Measurements from ENCODE around the gene GSK3B.
"Not testable (repeated sequence)": the region's sequence is repeated elsewhere in the genome, so short reads cannot be mapped to it uniquely, and the experiment has no call there.

The GSK3B gene

GRCh38 chr3:120005741-120006140 is 88.5 kb downstream of the GSK3B start:
- not testable (repeated sequence) for DNase-seq (ENCODE audit: low spot score)

- not testable (repeated sequence) for DNase-seq (ENCODE audit: low spot score)
Observed at GRCh38 chr3:120004008-120004498, 90.2 kb downstream of the GSK3B start.

DNA sequence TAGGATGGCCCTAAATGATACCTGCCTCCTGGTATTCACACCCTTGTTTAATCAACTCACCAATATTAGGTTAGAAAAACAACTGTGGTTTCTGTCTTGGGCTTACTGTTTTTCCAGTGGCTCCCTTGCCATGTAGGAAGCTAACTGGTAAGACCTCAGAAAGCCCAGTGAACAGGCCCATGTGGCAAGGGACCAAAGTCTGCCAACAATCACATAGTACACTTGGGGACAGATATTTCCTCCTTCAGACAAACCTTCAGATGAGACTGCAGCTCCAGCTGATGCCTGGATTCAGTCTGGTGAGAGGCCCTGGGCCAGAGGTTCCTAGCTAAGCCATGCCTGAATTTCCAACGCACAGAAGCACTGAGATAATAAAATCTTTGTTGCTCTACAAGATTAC is 96.1 kb downstream of the GSK3B start:
- no peak for DNase-seq (ENCODE audit: low spot score)

- DNase-seq (ENCODE audit: low spot score), result no peak
Observed at GRCh38 chr3:119990888-119991287, 103.4 kb downstream of the GSK3B start.

DNA sequence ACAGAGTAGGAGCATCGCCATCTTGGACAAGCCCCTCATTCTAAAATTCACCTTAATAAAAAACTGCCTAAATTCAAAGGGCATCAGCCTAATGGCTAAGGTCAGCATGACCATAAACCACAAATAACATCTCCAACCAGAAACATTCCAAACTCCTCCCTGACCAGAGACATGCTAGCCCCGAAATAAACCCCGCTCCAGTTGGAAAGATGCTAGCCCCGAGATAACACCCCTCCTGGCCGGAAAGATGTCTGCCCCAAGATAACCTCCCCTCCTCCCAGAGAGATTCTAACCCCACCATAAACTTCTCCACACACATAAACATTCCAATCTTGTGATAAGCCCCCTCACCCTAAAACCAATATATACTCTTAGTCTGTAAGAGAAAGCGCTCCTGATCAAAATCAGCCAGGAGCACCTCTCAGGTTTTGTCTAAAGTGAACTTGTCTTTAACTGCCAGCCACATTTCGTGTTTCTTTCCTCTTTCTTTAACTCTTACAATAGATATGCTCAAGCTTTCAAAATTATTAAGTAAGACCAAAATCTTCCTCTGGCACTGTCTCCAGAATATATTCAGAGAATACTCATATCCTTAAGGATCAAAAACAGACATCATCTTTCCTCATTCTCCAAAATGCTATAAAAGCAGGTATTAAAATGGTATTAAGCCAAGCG is 104.1 kb downstream of the GSK3B start:
- no peak for DNase-seq (ENCODE audit: low spot score)

DNA sequence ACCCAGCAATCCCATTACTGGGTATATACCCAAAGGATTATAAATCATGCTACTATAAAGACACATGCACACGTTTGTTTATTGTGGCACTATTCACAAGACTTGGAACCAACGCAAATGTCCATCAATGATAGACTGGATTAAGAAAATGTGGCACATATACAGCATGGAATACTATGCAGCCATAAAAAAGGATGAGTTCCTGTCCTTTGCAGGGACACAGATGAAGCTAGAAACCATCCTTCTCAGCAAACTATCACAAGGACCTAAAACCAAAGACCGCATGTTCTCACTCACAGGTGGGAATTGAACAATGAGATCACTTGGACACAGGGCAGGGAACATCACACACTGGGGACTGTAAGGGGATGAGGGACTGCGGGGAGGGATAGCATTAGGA is 107.4 kb downstream of the GSK3B start:
- DNase-seq (ENCODE audit: low spot score), result not testable (repeated sequence)

- no peak for DNase-seq (ENCODE audit: low spot score)
Observed at GRCh38 chr3:119981386-119981785, 112.9 kb downstream of the GSK3B start.

GRCh38 chr3:119978554-119979208 is 115.6 kb downstream of the GSK3B start:
- DNase-seq (ENCODE audit: low spot score), result no peak

- no peak for DNase-seq (ENCODE audit: low spot score)
Observed at GRCh38 chr3:119977353-119977752, 116.9 kb downstream of the GSK3B start.

GRCh38 chr3:119976214-119976613 is 118.0 kb downstream of the GSK3B start:
- DNase-seq (ENCODE audit: low spot score), result no peak

- no peak for DNase-seq (ENCODE audit: low spot score)
Observed at GRCh38 chr3:119974656-119975055, 119.6 kb downstream of the GSK3B start.

- no peak for DNase-seq (ENCODE audit: low spot score)
Observed at GRCh38 chr3:119973018-119973646, 121.1 kb downstream of the GSK3B start.

DNA sequence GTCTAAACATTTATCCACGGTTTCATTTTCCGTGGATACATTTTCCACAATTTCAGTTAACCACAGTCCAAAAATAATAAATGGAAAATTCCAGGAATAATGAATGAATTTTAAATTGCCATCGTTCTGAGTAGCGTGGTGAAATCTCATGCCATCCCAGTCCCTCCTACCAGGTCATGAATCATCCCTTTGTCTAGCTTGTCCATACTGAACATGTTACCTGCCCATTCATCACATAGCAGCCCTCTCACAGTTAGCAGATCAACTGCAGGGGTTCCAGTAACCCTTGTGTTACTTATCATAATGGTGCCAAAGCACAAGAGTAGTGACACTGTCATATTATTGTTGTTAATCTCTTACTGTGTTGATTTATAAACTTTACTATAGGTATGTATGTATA is 124.5 kb downstream of the GSK3B start:
- DNase-seq (ENCODE audit: low spot score), result no peak

DNA sequence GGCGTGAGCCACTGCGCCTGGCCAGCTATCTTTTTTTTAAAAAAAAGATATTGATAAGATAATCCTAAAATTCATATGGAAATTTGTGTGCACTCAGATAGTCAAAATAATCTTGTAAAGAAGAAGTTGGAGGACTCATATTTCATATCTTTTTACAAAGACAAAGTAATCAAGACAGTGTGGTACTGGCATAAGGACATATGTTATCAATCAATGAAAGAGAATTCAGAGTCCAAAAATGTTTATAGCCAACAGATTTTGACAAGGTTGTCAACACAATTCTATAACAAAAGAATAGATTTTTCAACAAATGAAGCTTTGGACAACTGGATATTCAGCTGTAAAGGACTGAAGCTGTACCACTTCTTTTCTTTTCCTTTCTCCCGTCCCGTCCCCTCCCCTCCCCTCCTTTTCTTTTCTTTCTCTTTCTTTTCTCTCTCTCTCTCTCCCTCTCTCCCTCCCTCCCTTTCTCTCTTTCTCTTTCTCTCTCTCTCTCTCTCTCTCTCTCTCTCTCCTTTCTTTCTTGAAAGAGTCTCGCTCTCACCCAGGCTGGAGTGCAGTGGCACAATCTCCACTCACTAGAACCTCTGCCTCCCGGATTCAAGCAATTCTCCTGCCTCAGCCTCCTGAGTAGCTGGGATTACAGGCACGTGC is 126.8 kb downstream of the GSK3B start:
- DNase-seq (ENCODE audit: low spot score), result no peak

- DNase-seq (ENCODE audit: low spot score), result no peak
Observed at GRCh38 chr3:119965692-119966091, 128.6 kb downstream of the GSK3B start.

DNA sequence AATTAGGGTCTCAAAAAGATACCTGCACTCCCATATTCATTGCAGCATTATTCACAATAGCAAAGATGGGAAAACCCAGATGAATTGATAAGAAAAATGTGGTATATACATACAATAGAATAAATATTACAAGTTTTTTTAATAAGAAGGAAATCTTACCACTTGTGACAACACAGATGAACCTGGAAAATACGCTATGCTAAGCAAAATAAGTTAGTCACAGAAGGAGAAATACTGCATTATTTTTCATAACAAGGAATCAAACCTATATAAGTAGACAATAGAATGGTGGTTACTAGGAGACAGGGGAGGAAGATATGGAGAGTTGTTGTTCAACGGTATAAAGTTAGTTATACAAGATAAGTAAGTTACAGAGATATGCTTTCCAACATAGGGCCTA is 130.0 kb downstream of the GSK3B start:
- no peak for DNase-seq (ENCODE audit: low spot score)

- DNase-seq (ENCODE audit: low spot score), result no peak
Observed at GRCh38 chr3:119955972-119956371, 138.3 kb downstream of the GSK3B start.

DNA sequence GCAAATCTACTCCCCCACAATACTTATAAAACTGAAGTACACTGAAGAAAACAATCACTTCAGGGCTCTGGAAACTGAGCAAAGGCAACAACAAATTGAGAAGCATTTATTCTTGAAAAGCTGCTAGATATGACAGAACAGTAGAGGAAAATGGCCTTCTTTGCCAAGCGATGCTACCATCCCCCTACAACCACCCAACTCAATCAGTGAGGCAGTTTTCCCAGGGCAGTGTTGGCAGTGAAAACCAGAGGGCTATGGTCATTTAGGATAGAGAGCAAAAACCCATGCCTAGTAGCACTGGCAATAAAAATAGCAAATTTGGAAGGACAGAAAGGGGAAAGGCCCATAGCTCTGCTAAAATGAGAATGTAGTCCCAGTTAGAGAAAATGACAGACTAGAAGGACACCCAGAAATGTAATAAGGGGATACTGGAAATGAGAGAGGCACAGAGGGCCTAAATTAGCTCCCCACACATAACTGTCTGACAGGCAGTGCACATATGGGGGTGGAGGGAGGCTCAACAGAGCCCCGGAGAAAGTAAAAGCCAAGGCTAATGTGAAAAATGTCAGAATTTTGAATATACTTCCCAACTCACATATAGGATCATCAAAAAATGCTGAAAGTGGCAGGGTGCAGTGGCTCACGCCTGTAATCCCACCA is 143.5 kb downstream of the GSK3B start:
- DNase-seq (ENCODE audit: low spot score), result no peak

DNA sequence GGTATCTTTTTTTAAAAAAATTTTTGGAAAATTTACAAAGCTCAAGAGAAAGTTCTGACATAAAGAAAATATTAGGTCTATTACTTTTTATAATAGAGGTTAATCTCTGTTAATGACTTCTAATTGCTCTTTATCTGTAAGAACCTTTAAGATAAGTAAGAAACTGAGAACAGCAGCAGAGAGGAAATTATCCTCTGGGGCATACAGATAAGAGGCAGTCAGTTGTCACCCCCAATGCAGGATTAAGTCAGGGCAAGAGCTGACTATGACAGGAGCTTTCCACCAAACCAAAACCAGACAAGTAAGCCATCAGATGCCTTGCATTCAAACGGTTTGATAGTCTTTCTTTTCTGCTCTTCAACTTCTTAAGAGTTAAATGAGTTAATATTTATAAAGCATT is 149.0 kb downstream of the GSK3B start:
- DNase-seq (ENCODE audit: low spot score), result no peak

DNA sequence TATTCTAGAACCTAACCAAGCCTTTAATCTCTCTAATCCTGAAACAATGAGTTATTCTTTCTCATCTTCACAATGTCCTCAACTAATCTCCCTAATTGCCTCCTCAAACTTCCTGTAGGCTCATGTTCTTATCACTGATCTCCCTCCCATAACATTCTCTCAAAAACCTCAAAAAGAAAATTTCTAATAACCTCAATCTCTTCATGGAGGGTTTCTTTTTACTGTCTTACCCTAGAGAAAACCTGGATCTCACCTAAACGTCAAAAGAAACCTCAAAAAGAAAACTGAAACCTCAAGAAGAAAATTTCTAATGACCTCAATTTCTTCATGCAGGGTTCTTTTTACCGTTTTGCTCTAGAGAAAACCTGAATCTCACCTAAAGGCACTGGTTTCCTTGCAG is 150.2 kb downstream of the GSK3B start:
- no peak for DNase-seq (ENCODE audit: low spot score)

GRCh38 chr3:119939077-119939476 is 155.2 kb downstream of the GSK3B start:
- no peak for DNase-seq (ENCODE audit: low spot score)

DNA sequence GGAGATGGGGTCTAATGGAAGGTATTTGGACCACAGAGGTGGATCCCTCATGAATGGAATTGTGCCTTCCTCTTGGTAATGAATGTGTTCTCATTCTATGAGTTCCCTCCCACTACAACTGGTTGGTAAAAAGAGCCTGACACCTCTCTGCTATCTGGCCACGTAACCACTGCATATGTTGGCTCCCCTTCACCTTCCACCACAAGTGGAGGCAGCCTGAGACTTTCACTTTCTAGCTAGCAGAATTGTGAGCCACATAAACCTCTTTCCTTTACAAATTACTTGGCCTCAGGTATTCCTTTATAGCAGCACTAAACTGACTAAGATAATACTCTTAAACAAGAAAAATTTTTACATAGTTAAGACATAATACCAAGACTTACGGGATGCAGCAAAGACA is 157.0 kb downstream of the GSK3B start:
- no peak for DNase-seq (ENCODE audit: low spot score)

All from left forelimb (tissue), 1 donor.